Stimulated activated CD4-positive, alpha-beta T cell treated with anti-CD3 and anti-CD28 coated beads, Interleukin-12 subunit alpha, Interleukin-12 subunit beta, amount 100 ng/mL, for 48 hours (primary cell): ENCODE data around the gene PSMB10.
"Not testable (repeated sequence)": the region's sequence is repeated elsewhere in the genome, so short reads cannot be mapped to it uniquely, and the experiment has no call there.

Experiments
- DNase-seq, 3 donors: peaks; one replicate each; pipeline ENCODE4 v3.0.0-alpha.2; 2020; ENCODE audit warnings: low read depth in 2 of 3, low spot score in 1 of 3

The PSMB10 gene

GRCh38 chr16:67928147-67928546 lies 8.5 kb downstream of the PSMB10 start:
- no peak for DNase-seq

DNA sequence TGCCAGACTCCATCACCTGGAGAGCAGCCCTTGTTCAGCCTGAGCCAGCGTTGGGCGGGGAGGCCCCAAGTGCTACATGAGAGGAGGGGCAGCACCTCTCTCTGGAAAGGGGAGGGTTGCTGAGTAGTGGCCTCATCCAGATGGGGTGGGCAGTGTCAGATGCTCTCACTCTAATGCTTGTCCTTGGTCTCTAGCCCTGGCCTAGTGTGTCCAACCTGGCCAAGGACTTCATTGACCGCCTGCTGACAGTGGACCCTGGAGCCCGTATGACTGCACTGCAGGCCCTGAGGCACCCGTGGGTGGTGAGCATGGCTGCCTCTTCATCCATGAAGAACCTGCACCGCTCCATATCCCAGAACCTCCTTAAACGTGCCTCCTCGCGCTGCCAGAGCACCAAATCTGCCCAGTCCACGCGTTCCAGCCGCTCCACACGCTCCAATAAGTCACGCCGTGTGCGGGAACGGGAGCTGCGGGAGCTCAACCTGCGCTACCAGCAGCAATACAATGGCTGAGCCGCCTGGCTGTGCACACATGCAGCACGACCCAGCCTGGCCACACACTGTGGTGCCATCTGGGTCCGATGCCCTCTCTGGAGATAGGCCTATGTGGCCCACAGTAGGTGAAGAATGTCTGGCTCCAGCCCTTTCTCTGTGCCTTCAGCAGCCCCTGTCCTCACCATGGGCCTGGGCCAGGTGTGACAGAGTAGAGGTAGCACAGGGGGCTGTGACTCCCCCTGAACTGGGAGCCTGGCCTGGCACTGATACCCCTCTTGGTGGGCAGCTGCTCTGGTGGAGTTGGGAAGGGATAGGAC lies 9.3 kb downstream of the PSMB10 start:
- no peak for DNase-seq

GRCh38 chr16:67926181-67926750 lies 10.4 kb downstream of the PSMB10 start:
- DNase-seq = no peak

GRCh38 chr16:67924140-67924906 lies 12.3 kb downstream of the PSMB10 start:
- DNase-seq = no peak

DNA sequence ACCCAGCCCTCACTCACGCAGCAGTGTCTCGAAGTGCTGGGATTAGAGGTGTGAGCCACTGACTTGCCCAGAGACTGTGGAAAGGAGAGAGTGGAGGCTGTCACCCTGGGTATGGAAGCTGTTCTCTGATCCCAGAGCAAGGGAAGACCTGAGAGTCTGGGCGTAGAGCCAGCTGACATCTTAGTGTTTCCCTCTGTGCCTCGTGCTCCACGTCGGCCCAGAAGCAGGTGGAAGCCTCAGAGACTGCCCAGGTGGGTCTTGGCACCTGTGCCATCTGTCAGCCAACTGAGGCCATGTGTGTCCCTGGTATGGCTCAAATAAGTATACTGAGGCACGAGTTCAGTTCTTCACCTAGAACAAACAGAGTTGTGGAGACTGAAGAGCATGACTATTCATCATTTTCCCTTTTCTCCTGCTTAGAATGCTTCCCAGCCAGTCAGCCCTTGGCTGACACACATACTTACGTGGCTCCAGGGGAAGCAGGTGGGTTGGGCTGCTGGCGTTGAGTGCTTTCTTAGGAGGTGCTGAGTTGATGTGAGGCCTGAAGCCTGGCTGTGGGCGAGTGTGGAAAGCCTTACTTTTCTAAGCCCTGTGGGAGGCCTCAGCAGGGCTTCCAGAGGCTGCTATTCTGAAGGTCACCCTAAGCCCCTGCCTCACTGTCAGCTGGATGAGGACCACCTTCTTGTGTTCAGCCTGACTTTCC lies 13.1 kb downstream of the PSMB10 start:
- DNase-seq = no peak

DNA sequence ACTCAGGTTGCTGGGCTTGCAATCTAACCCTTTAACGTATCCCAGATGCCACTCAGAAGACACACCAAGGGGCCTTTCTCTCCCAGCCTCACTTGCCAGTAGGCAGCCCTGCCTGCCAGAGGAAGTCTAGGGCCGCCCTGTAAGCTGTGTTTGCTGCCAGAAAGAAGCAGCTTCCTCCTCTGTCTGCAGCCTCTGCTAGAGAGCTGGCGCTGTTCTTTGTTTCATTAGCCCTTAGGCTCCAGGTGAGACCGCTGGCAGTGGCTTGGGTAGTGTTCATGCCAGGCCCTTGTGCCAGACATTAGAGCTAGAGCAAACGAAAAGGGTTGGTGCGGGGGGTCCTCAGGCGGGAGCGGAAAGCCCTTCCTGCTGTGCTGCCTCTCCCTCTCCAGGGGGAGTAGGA lies 13.9 kb downstream of the PSMB10 start:
- no peak for DNase-seq

DNA sequence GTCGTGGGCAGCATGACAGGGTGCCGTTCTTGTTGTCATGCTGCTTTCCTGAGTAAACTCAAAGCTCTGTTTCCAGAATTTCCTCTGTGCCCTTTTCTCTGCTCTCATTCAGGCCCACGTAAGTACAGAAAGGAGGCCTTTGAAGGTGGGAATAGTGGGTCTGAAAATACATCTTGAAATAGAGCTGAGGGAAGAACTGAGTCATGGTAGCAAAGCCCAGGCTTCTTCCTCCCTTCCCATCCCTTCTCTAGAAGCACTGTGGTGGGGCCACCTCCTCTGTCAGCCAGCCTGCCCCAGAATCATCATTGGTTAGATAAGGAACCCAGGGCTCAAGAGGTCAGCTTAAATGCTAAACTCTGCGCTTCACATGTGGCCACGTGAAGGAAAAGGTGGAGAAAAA lies 14.4 kb downstream of the PSMB10 start:
- DNase-seq = no peak

GRCh38 chr16:67919622-67920221 lies 16.9 kb downstream of the PSMB10 start:
- no peak for DNase-seq

DNA sequence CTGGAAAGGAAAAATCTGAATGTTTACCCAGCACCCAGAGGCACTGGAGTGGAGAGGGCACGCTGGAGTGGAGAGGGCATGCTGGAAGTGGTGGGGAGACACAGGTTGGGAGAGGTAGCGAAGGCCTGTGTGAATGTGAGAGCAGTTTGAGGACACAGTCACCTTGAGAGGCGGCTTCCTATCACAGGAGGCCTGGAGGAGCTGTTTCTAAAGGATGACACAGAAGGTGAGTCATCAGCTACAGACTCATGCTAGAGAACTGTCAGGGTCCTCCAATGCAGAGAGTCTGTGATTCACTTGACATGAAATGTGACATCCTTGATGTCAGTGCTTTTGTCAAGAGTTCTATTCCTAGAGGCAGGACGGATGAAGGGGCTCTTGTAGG lies 18.8 kb downstream of the PSMB10 start:
- DNase-seq = peak; percentile 40 to 55 (median 50)

DNA sequence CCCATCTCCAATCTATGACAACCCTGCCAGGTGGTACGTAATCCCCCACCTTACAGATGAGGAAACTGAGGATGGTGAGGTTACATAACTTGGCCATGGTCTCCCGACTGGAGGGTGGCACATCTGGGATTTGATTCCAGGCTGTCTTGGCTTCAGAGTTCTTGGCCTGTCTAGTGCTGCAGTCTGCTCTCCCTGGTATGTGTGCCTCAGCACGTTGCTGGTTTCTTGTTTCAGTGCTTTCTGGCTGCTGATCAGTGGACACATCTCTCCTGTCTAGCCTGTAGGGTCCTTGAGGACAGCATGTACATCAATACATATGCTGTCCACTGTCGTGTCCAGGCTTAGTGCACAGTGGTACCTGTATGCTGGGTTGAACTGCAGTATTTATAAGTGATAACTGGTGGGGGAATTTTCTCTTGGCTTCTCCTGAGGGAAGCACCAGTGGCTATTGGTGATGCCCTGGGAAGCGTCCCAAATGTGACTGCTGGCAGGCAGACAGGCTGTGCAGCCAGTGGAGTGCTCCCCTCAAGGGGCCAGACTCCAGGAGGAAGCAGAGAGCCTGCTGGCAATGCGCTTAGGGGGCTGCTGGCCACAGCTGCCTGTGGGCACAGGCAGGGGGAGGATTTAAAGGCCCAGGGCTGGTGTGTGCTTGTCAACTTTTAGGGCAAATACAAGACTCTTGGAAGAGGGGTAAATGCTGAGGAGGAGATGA lies 19.4 kb downstream of the PSMB10 start:
- no peak for DNase-seq

GRCh38 chr16:67915831-67916723 lies 20.6 kb downstream of the PSMB10 start:
- DNase-seq = no peak

- not testable (repeated sequence) for DNase-seq
Observed at GRCh38 chr16:67915496-67915769, 21.2 kb downstream of the PSMB10 start.

- no peak for DNase-seq
Observed at GRCh38 chr16:67914758-67915495, 21.7 kb downstream of the PSMB10 start.

- DNase-seq = no peak
Observed at GRCh38 chr16:67910158-67910557, 26.5 kb downstream of the PSMB10 start.

DNA sequence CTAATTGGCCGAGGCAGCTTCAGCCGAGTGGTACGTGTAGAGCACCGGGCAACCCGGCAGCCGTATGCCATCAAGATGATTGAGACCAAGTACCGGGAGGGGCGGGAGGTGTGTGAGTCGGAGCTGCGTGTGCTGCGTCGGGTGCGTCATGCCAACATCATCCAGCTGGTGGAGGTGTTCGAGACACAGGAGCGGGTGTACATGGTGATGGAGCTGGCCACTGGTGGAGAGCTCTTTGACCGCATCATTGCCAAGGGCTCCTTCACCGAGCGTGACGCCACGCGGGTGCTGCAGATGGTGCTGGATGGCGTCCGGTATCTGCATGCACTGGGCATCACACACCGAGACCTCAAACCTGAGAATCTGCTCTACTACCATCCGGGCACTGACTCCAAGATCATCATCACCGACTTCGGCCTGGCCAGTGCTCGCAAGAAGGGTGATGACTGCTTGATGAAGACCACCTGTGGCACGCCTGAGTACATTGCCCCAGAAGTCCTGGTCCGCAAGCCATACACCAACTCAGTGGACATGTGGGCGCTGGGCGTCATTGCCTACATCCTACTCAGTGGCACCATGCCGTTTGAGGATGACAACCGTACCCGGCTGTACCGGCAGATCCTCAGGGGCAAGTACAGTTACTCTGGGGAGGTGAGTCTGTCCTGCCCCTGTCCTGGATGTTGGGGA lies 27.5 kb downstream of the PSMB10 start:
- no peak for DNase-seq

DNA sequence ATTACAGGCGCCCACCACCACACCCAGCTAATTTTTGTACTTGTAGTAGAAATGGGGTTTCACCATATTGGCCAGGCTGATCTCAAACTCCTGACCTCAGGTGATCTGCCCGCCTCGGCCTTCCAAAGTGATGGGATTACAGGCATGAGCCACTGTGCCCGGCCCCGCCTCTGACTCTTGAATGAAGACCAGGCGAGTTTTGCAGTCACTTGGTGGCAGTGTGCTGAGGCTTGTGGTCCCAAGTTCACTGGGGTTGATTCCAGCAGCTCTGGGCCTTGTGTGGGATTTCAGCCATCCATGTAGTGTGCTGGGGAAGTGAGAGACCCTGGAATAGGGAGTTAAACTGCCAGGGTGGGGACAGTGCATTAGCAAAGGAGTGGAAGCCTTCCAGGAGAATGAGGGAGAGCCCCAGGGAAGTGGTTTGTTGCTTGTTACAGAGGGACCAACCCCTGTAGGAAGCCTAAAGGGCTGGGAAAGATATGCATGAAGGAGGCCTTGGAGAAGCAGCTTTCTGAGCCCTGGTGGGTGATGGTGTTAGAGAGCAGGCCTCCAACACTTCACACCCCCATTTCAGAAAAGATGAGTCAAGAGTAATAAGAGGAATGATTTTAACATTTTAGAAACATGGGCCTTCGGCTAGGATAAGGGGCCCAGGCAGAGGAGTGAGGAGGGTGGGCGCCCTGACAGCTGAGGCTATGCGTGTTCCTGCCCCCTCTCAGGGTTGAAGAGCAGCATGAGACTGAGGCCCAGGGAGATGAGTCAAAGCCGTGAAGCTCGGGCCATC lies 29.1 kb downstream of the PSMB10 start:
- DNase-seq = no peak

- DNase-seq = no peak
Observed at GRCh38 chr16:67902831-67903230, 33.8 kb downstream of the PSMB10 start.

- DNase-seq = no peak
Observed at GRCh38 chr16:67901734-67902133, 34.9 kb downstream of the PSMB10 start.
